ENCODE results near the gene MRPS26. TPM values are rescaled to one million over a fixed set of nuclear protein-coding genes. Genes with fewer than 3 reads are reported as not detected.
A peak's percentile ranks its signal among the peaks of the same experiment; 100 is the strongest.

The MRPS26 gene
- total and polyA plus RNA-seq, 2 of the 13 experiments (the other 11 are each of a cell fraction or from before 2014, with no cell fraction given) = 89.8 to 187 TPM

GRCh38 chr20:3051385-3052019, 5.7 kb downstream of the MRPS26 start:
- in situ Hi-C loops (cut with HindIII; ENCODE audit: extremely low pct_ligation_motif_present, low pct_unique_long_range_greater_than_20kb) = loop anchor here (10.0 kb wide), 1 partner anchor 63 kb away; no protein-coding TSS in a partner anchor
- peaks cover 14% of the 10 kb centered on the region for H3K79me2 ChIP-seq (ENCODE audit: insufficient read depth, low read length)
- H3K27me3 ChIP-seq (ENCODE audit: control insufficient read depth in 1 of 2, insufficient read depth in 2 of 2, low read length in 2 of 2) = no peaks in the 10 kb centered on the region; a peak in 1 of 5 replicates
- CTCF ChIA-PET (ENCODE audit: low intra/inter-chr PET ratio, low total read pairs) = interaction anchor here (4.7 kb wide), 1 partner anchor 25 kb away, joined by 61 read pairs; no protein-coding TSS in a partner anchor
- no peak overlapping the region for H2AFZ ChIP-seq (ENCODE audit: low read length)
- POLR2A ChIA-PET = interaction anchor here (1.8 kb wide), 1 partner anchor 32 kb away, joined by 5 read pairs; no protein-coding TSS in a partner anchor
- no peak for DNase-seq (ENCODE audit: low spot score)
- no peak overlapping the region for H3K9ac ChIP-seq (ENCODE audit: insufficient read depth, low read depth, low read length)
- 69% methylated on average over 7 of the region's 7 CpGs for WGBS (ENCODE audit: low lambda C conversion rate)
- no peak overlapping the region for H3K4me3 ChIP-seq (replicated peaks in 1 of 3; ENCODE audit: insufficient read depth in 1 of 3, low read depth in 2 of 3, low read length in 3 of 3)
- no TSS peak for BruUV-seq (replicated peaks)
- H3K4me1 ChIP-seq (ENCODE audit: insufficient read depth, low read length) = peaks cover 42% of the 10 kb centered on the region
- no peaks in the 10 kb centered on the region for H4K20me1 ChIP-seq (ENCODE audit: insufficient read depth, low read length)
- intact Hi-C loops (cut with micrococcal nuclease; ENCODE audit: unreplicated experiment) = loop anchor here (5.0 kb wide), 1 partner anchor 121 kb away; the partner anchor contains the start of gene LZTS3
- no peak for FAIRE-seq
- H3K27ac ChIP-seq (ENCODE audit: extremely low read length, insufficient read depth, low read length) = peak overlapping the region; percentile 2
- H3K9me3 ChIP-seq (ENCODE audit: low read length) = no peaks in the 10 kb centered on the region
- peaks cover 18 to 29% of the 10 kb centered on the region in 2 experiments for H3K36me3 ChIP-seq (replicated peaks in 1 of 2; ENCODE audit: control insufficient read depth in 1 of 2, insufficient read depth in 2 of 2, low read length in 2 of 2)
- peak; percentile 62 for ATAC-seq
- no peak overlapping the region for H3K4me2 ChIP-seq (ENCODE audit: low read depth, low read length)
- TF ChIP-seq ZGPAT (CRISPR knock-in tag; IDR thresholded peaks at IDR 0.05) (no peak), HDAC1 (CRISPR knock-in tag; IDR thresholded peaks at IDR 0.05) (no peak), ATAD3A (CRISPR knock-in tag; IDR thresholded peaks at IDR 0.05) (no peak), ZNF709 (CRISPR knock-in tag; IDR thresholded peaks at IDR 0.05) (0 out of 2 replicates have a peak, but pooled peaks have one; percentile 31), HNRNPL (IDR thresholded peaks at IDR 0.05; ENCODE audit: low read depth, low read length) (0 out of 2 replicates have a peak, but pooled peaks have one; percentile 59), ZNF292 (CRISPR knock-in tag; IDR thresholded peaks at IDR 0.05; ENCODE audit: borderline replicate concordance, low read depth) (0 out of 2 replicates have a peak, but pooled peaks have one; percentile 44), E2F1 (CRISPR knock-in tag; IDR thresholded peaks at IDR 0.05) (no peak), ZNF704 (CRISPR knock-in tag; IDR thresholded peaks at IDR 0.05; ENCODE audit: borderline replicate concordance) (no peak), GATA4 (IDR thresholded peaks at IDR 0.05; ENCODE audit: borderline replicate concordance, low read depth) (no peak), IRF9 (CRISPR knock-in tag; IDR thresholded peaks at IDR 0.05; ENCODE audit: borderline replicate concordance) (no peak), NR2F6 (IDR thresholded peaks at IDR 0.05) (peak; percentile 39; the same call in 1 of the 2 replicates), NR2F6 (CRISPR knock-in tag; IDR thresholded peaks at IDR 0.05) (no peak), NR2C2 (CRISPR knock-in tag; IDR thresholded peaks at IDR 0.05; ENCODE audit: borderline replicate concordance) (0 out of 2 replicates have a peak, but pooled peaks have one; percentile 10)
- TF ChIP-seq, protein P1, sequence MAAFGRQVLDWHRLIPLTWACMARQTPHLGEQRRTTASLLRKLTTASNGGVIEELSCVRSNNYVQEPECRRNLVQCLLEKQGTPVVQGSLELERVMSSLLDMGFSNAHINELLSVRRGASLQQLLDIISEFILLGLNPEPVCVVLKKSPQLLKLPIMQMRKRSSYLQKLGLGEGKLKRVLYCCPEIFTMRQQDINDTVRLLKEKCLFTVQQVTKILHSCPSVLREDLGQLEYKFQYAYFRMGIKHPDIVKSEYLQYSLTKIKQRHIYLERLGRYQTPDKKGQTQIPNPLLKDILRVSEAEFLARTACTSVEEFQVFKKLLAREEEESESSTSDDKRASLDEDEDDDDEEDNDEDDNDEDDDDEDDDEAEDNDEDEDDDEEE (CRISPR knock-in tag; IDR thresholded peaks at IDR 0.05) = 0 out of 2 replicates have a peak, but pooled peaks have one; percentile 52
- TF ChIP-seq, protein P2, sequence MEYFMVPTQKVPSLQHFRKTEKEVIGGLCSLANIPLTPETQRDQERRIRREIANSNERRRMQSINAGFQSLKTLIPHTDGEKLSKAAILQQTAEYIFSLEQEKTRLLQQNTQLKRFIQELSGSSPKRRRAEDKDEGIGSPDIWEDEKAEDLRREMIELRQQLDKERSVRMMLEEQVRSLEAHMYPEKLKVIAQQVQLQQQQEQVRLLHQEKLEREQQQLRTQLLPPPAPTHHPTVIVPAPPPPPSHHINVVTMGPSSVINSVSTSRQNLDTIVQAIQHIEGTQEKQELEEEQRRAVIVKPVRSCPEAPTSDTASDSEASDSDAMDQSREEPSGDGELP (IDR thresholded peaks at IDR 0.05; ENCODE audit: borderline replicate concordance, low read depth) = no peak
